Activated CD8-positive, alpha-beta memory T cell treated with anti-CD3 and anti-CD28 coated beads, Interleukin-2, amount 10 ng/mL, durations not matched to agents 7 days and 5 days (primary cell): ENCODE results near the gene CKMT2. TPM values are rescaled to one million over a fixed set of nuclear protein-coding genes. Genes with fewer than 3 reads are reported as not detected.
"Not testable (repeated sequence)": the region's sequence is repeated elsewhere in the genome, so short reads cannot be mapped to it uniquely, and the experiment has no call there.

Source experiments
- ATAC-seq: fragments of 150-1000 bp; cut with Tn5 transposase; one replicate; pipeline ENCODE4 v1.10.0; 2021; ENCODE audit warnings: moderate library complexity
- CTCF ChIA-PET: fragments of 350-600 bp; sonication (Branson Sonifier 250); formaldehyde crosslinking; loops from one replicate; lab custom pipeline; 2021; ENCODE audit warnings: antibody characterized with exemption; lab: Charles Lee
- DNase-seq: peaks from one replicate; pipeline ENCODE4 v3.0.0-alpha.2; 2020
- H3K27ac Mint-ChIP-seq: one replicate; pipeline ENCODE4 v1.8.0; 2021; ENCODE audit warnings: mild to moderate bottlenecking, mixed read lengths
- H3K27me3 Mint-ChIP-seq: one replicate; pipeline ENCODE4 v1.8.0; 2021; ENCODE audit warnings: mixed read lengths
- H3K36me3 Mint-ChIP-seq: one replicate; pipeline ENCODE4 v1.8.0; 2021; ENCODE audit warnings: mild to moderate bottlenecking, mixed read lengths
- H3K4me1 Mint-ChIP-seq: one replicate; pipeline ENCODE4 v1.8.0; 2021; ENCODE audit warnings: mixed read lengths
- H3K4me3 Mint-ChIP-seq: one replicate; pipeline ENCODE4 v1.8.0; 2021; ENCODE audit warnings: mild to moderate bottlenecking, moderate library complexity, mixed read lengths
- H3K9me3 Mint-ChIP-seq: one replicate; pipeline ENCODE4 v1.8.0; 2022; ENCODE audit warnings: low read depth, mixed read lengths
- total RNA-seq, 2 experiments: library from RNA; stranded (reverse); gene quantifications; one replicate each; pipeline ENCODE4 v1.2.3, GENCODE V29; 2021

The CKMT2 gene
- total RNA-seq, 2 experiments from 2014 or later: not detected

- no peak overlapping the region for H3K4me3 Mint-ChIP-seq
- H3K4me1 Mint-ChIP-seq: no peaks in the 10 kb centered on the region
- H3K36me3 Mint-ChIP-seq: peaks cover 6% of the 10 kb centered on the region
- ATAC-seq (no peak), DNase-seq (no peak)
- CTCF ChIA-PET: interaction anchor here (1.0 kb wide), 1 partner anchor 18 kb away, joined by 3 read pairs; no protein-coding TSS in a partner anchor
- no peaks in the 10 kb centered on the region for H3K27me3 Mint-ChIP-seq
- H3K27ac Mint-ChIP-seq: no peak overlapping the region
- H3K9me3 Mint-ChIP-seq: peaks cover 3% of the 10 kb centered on the region
These were observed 12.7 kb downstream of the CKMT2 start for GRCh38 chr5:81245871-81246235.

GRCh38 chr5:81246697-81247096 lies 13.6 kb downstream of the CKMT2 start:
- Mint-ChIP-seq H3K27ac (no peak overlapping the region), H3K4me3 (no peak overlapping the region), H3K4me1 (no peaks in the 10 kb centered on the region), H3K36me3 (peaks cover 6% of the 10 kb centered on the region), H3K27me3 (no peaks in the 10 kb centered on the region), H3K9me3 (peaks cover 3% of the 10 kb centered on the region)
- CTCF ChIA-PET: interaction anchor here (1.0 kb wide), 1 partner anchor 52 kb away, joined by 3 read pairs; no protein-coding TSS in a partner anchor
- ATAC-seq (no peak), DNase-seq (no peak)

- Mint-ChIP-seq H3K4me1 (no peaks in the 10 kb centered on the region), H3K27ac (no peak overlapping the region), H3K9me3 (peaks cover 3% of the 10 kb centered on the region), H3K36me3 (peaks cover 6% of the 10 kb centered on the region), H3K4me3 (no peak overlapping the region), H3K27me3 (no peaks in the 10 kb centered on the region)
- ATAC-seq (no peak), DNase-seq (no peak)
- CTCF ChIA-PET: interaction anchor here (1.0 to 1.2 kb wide), 2 partner anchors 52 kb away, joined by 3 read pairs; no protein-coding TSS in a partner anchor
These were observed 14.4 kb downstream of the CKMT2 start for GRCh38 chr5:81247441-81247972.

GRCh38 chr5:81249240-81249639 lies 16.1 kb downstream of the CKMT2 start:
- DNase-seq: no peak
- peaks cover 3% of the 10 kb centered on the region for H3K9me3 Mint-ChIP-seq
- H3K4me3 Mint-ChIP-seq: no peak overlapping the region
- no peak for ATAC-seq
- H3K27me3 Mint-ChIP-seq: no peaks in the 10 kb centered on the region
- no peak overlapping the region for H3K27ac Mint-ChIP-seq
- peaks cover 6% of the 10 kb centered on the region for H3K36me3 Mint-ChIP-seq
- CTCF ChIA-PET: no interaction called here
- H3K4me1 Mint-ChIP-seq: no peaks in the 10 kb centered on the region

- Mint-ChIP-seq H3K4me3 (no peak overlapping the region), H3K27ac (no peak overlapping the region), H3K4me1 (no peaks in the 10 kb centered on the region), H3K36me3 (peaks cover 6% of the 10 kb centered on the region), H3K27me3 (no peaks in the 10 kb centered on the region), H3K9me3 (peaks cover 3% of the 10 kb centered on the region)
- CTCF ChIA-PET: interaction anchor here (1.0 kb wide), 1 partner anchor 55 kb away, joined by 4 read pairs; no protein-coding TSS in a partner anchor
- no peak for DNase-seq
- no peak for ATAC-seq
These were observed 16.9 kb downstream of the CKMT2 start for GRCh38 chr5:81250004-81250403.

- no peak overlapping the region for H3K4me3 Mint-ChIP-seq
- no peak overlapping the region for H3K27ac Mint-ChIP-seq
- ATAC-seq (no peak), DNase-seq (no peak)
- CTCF ChIA-PET: no interaction called here
- H3K9me3 Mint-ChIP-seq: peaks cover 3% of the 10 kb centered on the region
- peaks cover 4% of the 10 kb centered on the region for H3K4me1 Mint-ChIP-seq
- H3K27me3 Mint-ChIP-seq: no peaks in the 10 kb centered on the region
- H3K36me3 Mint-ChIP-seq: peaks cover 7% of the 10 kb centered on the region
These were observed 18.8 kb downstream of the CKMT2 start for GRCh38 chr5:81251922-81252321.

GRCh38 chr5:81252904-81253303 lies 19.8 kb downstream of the CKMT2 start:
- DNase-seq (no peak), ATAC-seq (no peak)
- peaks cover 4% of the 10 kb centered on the region for H3K4me1 Mint-ChIP-seq
- H3K27me3 Mint-ChIP-seq: no peaks in the 10 kb centered on the region
- H3K36me3 Mint-ChIP-seq: peaks cover 11% of the 10 kb centered on the region
- CTCF ChIA-PET: interaction anchor here (0.9 kb wide), 1 partner anchor 14 kb away, joined by 3 read pairs; no protein-coding TSS in a partner anchor
- no peak overlapping the region for H3K4me3 Mint-ChIP-seq
- H3K9me3 Mint-ChIP-seq: peaks cover 3% of the 10 kb centered on the region
- H3K27ac Mint-ChIP-seq: no peak overlapping the region

GRCh38 chr5:81253875-81254274 lies 20.8 kb downstream of the CKMT2 start:
- peaks cover 4% of the 10 kb centered on the region for H3K4me1 Mint-ChIP-seq
- H3K9me3 Mint-ChIP-seq: peaks cover 3% of the 10 kb centered on the region
- no peak for ATAC-seq
- CTCF ChIA-PET: interaction anchor here (0.9 kb wide), 1 partner anchor 15 kb away, joined by 3 read pairs; no protein-coding TSS in a partner anchor
- no peak overlapping the region for H3K4me3 Mint-ChIP-seq
- peaks cover 11% of the 10 kb centered on the region for H3K36me3 Mint-ChIP-seq
- DNase-seq: no peak
- no peaks in the 10 kb centered on the region for H3K27me3 Mint-ChIP-seq
- H3K27ac Mint-ChIP-seq: no peak overlapping the region

GRCh38 chr5:81254886-81255559 lies 21.9 kb downstream of the CKMT2 start:
- H3K36me3 Mint-ChIP-seq: peaks cover 14% of the 10 kb centered on the region
- H3K4me1 Mint-ChIP-seq: peaks cover 4% of the 10 kb centered on the region
- ATAC-seq (no peak), DNase-seq (no peak)
- no peaks in the 10 kb centered on the region for H3K27me3 Mint-ChIP-seq
- CTCF ChIA-PET: no interaction called here
- H3K27ac Mint-ChIP-seq: no peak overlapping the region
- no peak overlapping the region for H3K4me3 Mint-ChIP-seq
- peaks cover 6% of the 10 kb centered on the region for H3K9me3 Mint-ChIP-seq

- DNase-seq: no peak
- H3K9me3 Mint-ChIP-seq: peaks cover 9% of the 10 kb centered on the region
- no peak for ATAC-seq
- peaks cover 4% of the 10 kb centered on the region for H3K4me1 Mint-ChIP-seq
- H3K36me3 Mint-ChIP-seq: peaks cover 17% of the 10 kb centered on the region
- H3K27me3 Mint-ChIP-seq: no peaks in the 10 kb centered on the region
- CTCF ChIA-PET: interaction anchor here (1.1 kb wide), 1 partner anchor 43 kb away, joined by 3 read pairs; no protein-coding TSS in a partner anchor
- H3K27ac Mint-ChIP-seq: no peak overlapping the region
- no peak overlapping the region for H3K4me3 Mint-ChIP-seq
These were observed 23.6 kb downstream of the CKMT2 start for GRCh38 chr5:81256766-81257165.

- H3K27ac Mint-ChIP-seq, DNase-seq, H3K4me3 Mint-ChIP-seq, CTCF ChIA-PET, H3K27me3 Mint-ChIP-seq, ATAC-seq, H3K4me1 Mint-ChIP-seq: not testable (repeated sequence)
- peaks cover 24% of the 10 kb centered on the region for H3K36me3 Mint-ChIP-seq
- peaks cover 15% of the 10 kb centered on the region for H3K9me3 Mint-ChIP-seq
These were observed 29.7 kb downstream of the CKMT2 start for GRCh38 chr5:81262796-81263195.

- Mint-ChIP-seq H3K9me3 (peaks cover 11% of the 10 kb centered on the region), H3K27ac (no peak overlapping the region), H3K36me3 (peaks cover 19% of the 10 kb centered on the region), H3K4me3 (no peak overlapping the region), H3K4me1 (peaks cover 3% of the 10 kb centered on the region), H3K27me3 (no peaks in the 10 kb centered on the region)
- CTCF ChIA-PET: interaction anchor here (0.6 kb wide), 1 partner anchor 70 kb away, joined by 3 read pairs; no protein-coding TSS in a partner anchor
- DNase-seq (no peak), ATAC-seq (no peak)
These were observed 32.0 kb downstream of the CKMT2 start for GRCh38 chr5:81265101-81265500.

- DNase-seq (no peak), ATAC-seq (no peak)
- no peak overlapping the region for H3K4me3 Mint-ChIP-seq
- no peaks in the 10 kb centered on the region for H3K27me3 Mint-ChIP-seq
- H3K36me3 Mint-ChIP-seq: peaks cover 20% of the 10 kb centered on the region
- CTCF ChIA-PET: interaction anchor here (1.0 kb wide), 1 partner anchor 31 kb away, joined by 3 read pairs; no protein-coding TSS in a partner anchor
- peaks cover 3% of the 10 kb centered on the region for H3K4me1 Mint-ChIP-seq
- no peak overlapping the region for H3K27ac Mint-ChIP-seq
- H3K9me3 Mint-ChIP-seq: peaks cover 7% of the 10 kb centered on the region
These were observed 35.5 kb downstream of the CKMT2 start for GRCh38 chr5:81268521-81269196.
